ENCODE results near the gene IFNLR1. TPM values are rescaled to one million over a fixed set of nuclear protein-coding genes. Genes with fewer than 3 reads are reported as not detected.

The IFNLR1 gene
- total RNA-seq, 1 donor from 2014 or later, result 11.1 TPM

GRCh38 chr1:24189528-24189927, 2.4 kb upstream of the IFNLR1 start:
- intact Hi-C loops (cut with DNase I), result no loop called here
- TF ChIP-seq CTCF (IDR thresholded peaks at IDR 0.05), result no peak
- peaks cover 36% of the 10 kb centered on the region for H3K4me1 ChIP-seq

GRCh38 chr1:24186711-24186992, 437 bp downstream of the IFNLR1 start:
- no peak for DNase-seq

More at GRCh38 chr1:24189528-24189927, 2.4 kb upstream of the IFNLR1 start:
- H3K9me3 ChIP-seq, result no peaks in the 10 kb centered on the region
- H3K27ac ChIP-seq, result peak overlapping the region; percentile 47
- peak; percentile 77 for DNase-seq
- H3K36me3 ChIP-seq, result no peaks in the 10 kb centered on the region
- peak; percentile 11 for ATAC-seq
- no peak overlapping the region for H3K4me3 ChIP-seq
- no peaks in the 10 kb centered on the region for H3K27me3 ChIP-seq

GRCh38 chr1:24186031-24186710, 918 bp downstream of the IFNLR1 start:
- peaks cover 30% of the 10 kb centered on the region for H3K4me1 ChIP-seq
- H3K9me3 ChIP-seq, result no peaks in the 10 kb centered on the region
- intact Hi-C loops (cut with DNase I), result no loop called here
- H3K4me3 ChIP-seq, result peak overlapping the region; percentile 65
- H3K27ac ChIP-seq, result no peak overlapping the region
- ATAC-seq (no peak), DNase-seq (no peak)
- H3K36me3 ChIP-seq, result no peaks in the 10 kb centered on the region
- H3K27me3 ChIP-seq, result no peaks in the 10 kb centered on the region
- no peak for TF ChIP-seq CTCF (IDR thresholded peaks at IDR 0.05)

More at GRCh38 chr1:24186711-24186992, 437 bp downstream of the IFNLR1 start:
- H3K27ac ChIP-seq, result peak overlapping the region; percentile 77
- no peaks in the 10 kb centered on the region for H3K36me3 ChIP-seq
- ATAC-seq, result no peak
- no peaks in the 10 kb centered on the region for H3K9me3 ChIP-seq
- H3K27me3 ChIP-seq, result no peaks in the 10 kb centered on the region
- intact Hi-C loops (cut with DNase I), result no loop called here
- TF ChIP-seq CTCF (IDR thresholded peaks at IDR 0.05), result no peak
- H3K4me3 ChIP-seq, result peak overlapping the region; percentile 65
- peaks cover 30% of the 10 kb centered on the region for H3K4me1 ChIP-seq

GRCh38 chr1:24185076-24185475, 2.0 kb downstream of the IFNLR1 start:
- Histone ChIP-seq H3K4me1 (peaks cover 24% of the 10 kb centered on the region), H3K36me3 (no peaks in the 10 kb centered on the region), H3K9me3 (no peaks in the 10 kb centered on the region), H3K4me3 (no peak overlapping the region), H3K27ac (no peak overlapping the region), H3K27me3 (no peaks in the 10 kb centered on the region)
- intact Hi-C loops (cut with DNase I), result no loop called here
- TF ChIP-seq CTCF (IDR thresholded peaks at IDR 0.05), result no peak
- no peak for DNase-seq
- no peak for ATAC-seq

GRCh38 chr1:24182061-24182460, 5.0 kb downstream of the IFNLR1 start:
- no peak for TF ChIP-seq CTCF (IDR thresholded peaks at IDR 0.05)
- intact Hi-C loops (cut with DNase I), result no loop called here
- peak; percentile 22 for ATAC-seq
- Histone ChIP-seq H3K36me3 (no peaks in the 10 kb centered on the region), H3K27me3 (no peaks in the 10 kb centered on the region), H3K4me3 (no peak overlapping the region), H3K4me1 (peaks cover 9% of the 10 kb centered on the region), H3K9me3 (no peaks in the 10 kb centered on the region), H3K27ac (no peak overlapping the region)
- DNase-seq, result no peak

GRCh38 chr1:24181619-24182018, 5.5 kb downstream of the IFNLR1 start:
- H3K9me3 ChIP-seq, result no peaks in the 10 kb centered on the region
- intact Hi-C loops (cut with DNase I), result no loop called here

More at GRCh38 chr1:24181619-24182018, 5.5 kb downstream of the IFNLR1 start:
- Histone ChIP-seq H3K36me3 (no peaks in the 10 kb centered on the region), H3K27ac (no peak overlapping the region), H3K27me3 (no peaks in the 10 kb centered on the region), H3K4me1 (peaks cover 4% of the 10 kb centered on the region), H3K4me3 (no peak overlapping the region)
- TF ChIP-seq CTCF (IDR thresholded peaks at IDR 0.05), result no peak
- DNase-seq, result no peak
- peak; percentile 54 for ATAC-seq
